Measurements from ENCODE around the gene KRTCAP2. TPM values are rescaled to one million over a fixed set of nuclear protein-coding genes. Genes with fewer than 3 reads are reported as not detected.

Gene KRTCAP2
- total and polyA plus RNA-seq, 4 donors = 49.8 to 224 (median 99.8) TPM

GRCh38 chr1:155125511-155125945 is 47.6 kb downstream of the KRTCAP2 start:
- H3K36me3 ChIP-seq (ENCODE audit: control insufficient read depth in 4 of 4, insufficient read depth in 3 of 4, low read depth in 1 of 4, low read length in 3 of 4) = peaks cover 0 to 5% (median under 1%) of the 10 kb centered on the region in 4 donors
- DNase-seq (ENCODE audit: low spot score) = no peak
- 35% methylated on average over 11 of the region's 11 CpGs for WGBS
- H3K27ac ChIP-seq (ENCODE audit: low read depth in 1 of 2, low read length in 2 of 2) = peak overlapping the region; percentile 99 to 100
- no peak for TF ChIP-seq REST (IDR thresholded peaks at IDR 0.05)
- TF ChIP-seq JUND (IDR thresholded peaks at IDR 0.05) = no peak
- TF ChIP-seq TAF1 (conservative IDR thresholded peaks at IDR 0.05) = no peak
- no peak for TF ChIP-seq FOXA1 (IDR thresholded peaks at IDR 0.05)
- no peaks in the 10 kb centered on the region for H3K27me3 ChIP-seq (ENCODE audit: control insufficient read depth in 4 of 4, insufficient read depth in 4 of 4, low read length in 3 of 4)
- H3K4me3 ChIP-seq (ENCODE audit: low read depth in 1 of 3, low read length in 3 of 3) = peak overlapping the region; percentile 2 to 32 (median 5)
- no peaks in the 10 kb centered on the region for H3K9me3 ChIP-seq (ENCODE audit: control insufficient read depth in 4 of 4, low read length in 3 of 4)
- H3K4me1 ChIP-seq (ENCODE audit: control insufficient read depth in 4 of 4, insufficient read depth in 4 of 4, low read length in 3 of 4) = peaks cover 3 to 20% (median 13%) of the 10 kb centered on the region in 4 donors
- H3K9ac ChIP-seq (ENCODE audit: low read depth in 1 of 2, low read length in 2 of 2) = peak overlapping the region; percentile 74 to 96

- TF ChIP-seq GABPA (IDR thresholded peaks at IDR 0.05 in 1 of 2, conservative IDR thresholded peaks at IDR 0.05 in 1 of 2) = no peak
- TF ChIP-seq EGR1 (IDR thresholded peaks at IDR 0.05; ENCODE audit: low read depth in 2 of 2) = no peak
- no peak for TF ChIP-seq ZBTB33 (IDR thresholded peaks at IDR 0.05)
- TF ChIP-seq RAD21 (IDR thresholded peaks at IDR 0.05) = peak in 1 of 2 donors; percentile 62
- TF ChIP-seq YY1 (IDR thresholded peaks at IDR 0.05) = peak; percentile 64
- peak; percentile 42 for TF ChIP-seq MAX (IDR thresholded peaks at IDR 0.05)
- peak; percentile 87 for TF ChIP-seq SP1 (IDR thresholded peaks at IDR 0.05)
- TF ChIP-seq NR2F2 (IDR thresholded peaks at IDR 0.05) = peak; percentile 63
- no peak for TF ChIP-seq CTCF (IDR thresholded peaks at IDR 0.05; ENCODE audit: low read depth, low read length, missing input control)
- TF ChIP-seq FOXA2 (IDR thresholded peaks at IDR 0.05) = no peak
- TF ChIP-seq FOXA1 (IDR thresholded peaks at IDR 0.05) = no peak
- peak; percentile 82 for TF ChIP-seq REST (IDR thresholded peaks at IDR 0.05)
- TF ChIP-seq HNF4G (IDR thresholded peaks at IDR 0.05) = no peak
- peak; percentile 71 for TF ChIP-seq TAF1 (conservative IDR thresholded peaks at IDR 0.05)
- TF ChIP-seq JUND (IDR thresholded peaks at IDR 0.05) = no peak
- peak; percentile 62 to 69 for TF ChIP-seq HNF4A (conservative IDR thresholded peaks at IDR 0.05)
- peak; percentile 91 to 96 for TF ChIP-seq RXRA (IDR thresholded peaks at IDR 0.05)
- no peak for TF ChIP-seq ATF3 (IDR thresholded peaks at IDR 0.05)
- Histone ChIP-seq H3K9ac (ENCODE audit: low read depth in 1 of 2, low read length in 2 of 2) (peak overlapping the region; percentile 74 to 96), H3K27ac (ENCODE audit: low read depth in 1 of 2, low read length in 2 of 2) (peak overlapping the region; percentile 99 to 100), H3K36me3 (ENCODE audit: control insufficient read depth in 4 of 4, insufficient read depth in 3 of 4, low read depth in 1 of 4, low read length in 3 of 4) (peaks cover 0 to 5% (median 0%) of the 10 kb centered on the region in 4 donors), H3K4me1 (ENCODE audit: control insufficient read depth in 4 of 4, insufficient read depth in 4 of 4, low read length in 3 of 4) (peaks cover 3 to 20% (median 13%) of the 10 kb centered on the region in 4 donors), H3K9me3 (ENCODE audit: control insufficient read depth in 4 of 4, low read length in 3 of 4) (no peaks in the 10 kb centered on the region), H3K27me3 (ENCODE audit: control insufficient read depth in 4 of 4, insufficient read depth in 4 of 4, low read length in 3 of 4) (no peaks in the 10 kb centered on the region), H3K4me3 (ENCODE audit: low read depth in 1 of 3, low read length in 3 of 3) (peak overlapping the region; percentile 2 to 32 (median 5))
- 38% methylated on average over 16 of the region's 16 CpGs for WGBS
- DNase-seq (ENCODE audit: low spot score) = no peak
Observed at GRCh38 chr1:155124503-155125463, 48.3 kb downstream of the KRTCAP2 start.
